ENCODE results near the gene KRT79. TPM values are rescaled to one million over a fixed set of nuclear protein-coding genes. Genes with fewer than 3 reads are reported as not detected.

Gene KRT79
- total and polyA plus RNA-seq, 4 donors = not detected

- no peak for TF ChIP-seq ATF3 (IDR thresholded peaks at IDR 0.05)
- no peak for TF ChIP-seq RAD21 (IDR thresholded peaks at IDR 0.05)
- TF ChIP-seq TAF1 (conservative IDR thresholded peaks at IDR 0.05) = no peak
- no peak for TF ChIP-seq HNF4A (conservative IDR thresholded peaks at IDR 0.05)
- TF ChIP-seq GABPA (IDR thresholded peaks at IDR 0.05 in 1 of 2, conservative IDR thresholded peaks at IDR 0.05 in 1 of 2) = no peak
- TF ChIP-seq ZBTB33 (IDR thresholded peaks at IDR 0.05) = no peak
- no peak for TF ChIP-seq EGR1 (IDR thresholded peaks at IDR 0.05; ENCODE audit: low read depth in 2 of 2)
- TF ChIP-seq SP1 (IDR thresholded peaks at IDR 0.05) = no peak
- TF ChIP-seq FOXA2 (IDR thresholded peaks at IDR 0.05) = no peak
- no peak for TF ChIP-seq CTCF (IDR thresholded peaks at IDR 0.05; ENCODE audit: low read depth, low read length, missing input control)
- TF ChIP-seq MAX (IDR thresholded peaks at IDR 0.05) = no peak
- no peak for TF ChIP-seq REST (IDR thresholded peaks at IDR 0.05)
- no peak for TF ChIP-seq FOXA1 (IDR thresholded peaks at IDR 0.05)
- TF ChIP-seq YY1 (IDR thresholded peaks at IDR 0.05) = no peak
- TF ChIP-seq JUND (IDR thresholded peaks at IDR 0.05) = no peak
These were observed 20.8 kb downstream of the KRT79 start for GRCh38 chr12:52813203-52813819.

GRCh38 chr12:52812749-52813148, 21.4 kb downstream of the KRT79 start:
- Histone ChIP-seq H3K27me3 (ENCODE audit: control insufficient read depth in 4 of 4, insufficient read depth in 4 of 4, low read length in 3 of 4) (peaks cover 0 to 6% (median under 1%) of the 10 kb centered on the region in 4 donors), H3K4me3 (ENCODE audit: low read depth in 1 of 3, low read length in 3 of 3) (no peak overlapping the region), H3K27ac (ENCODE audit: low read depth in 1 of 2, low read length in 2 of 2) (no peak overlapping the region), H3K9ac (ENCODE audit: low read depth in 1 of 2, low read length in 2 of 2) (no peak overlapping the region), H3K9me3 (ENCODE audit: control insufficient read depth in 4 of 4, low read length in 3 of 4) (no peaks in the 10 kb centered on the region), H3K4me1 (ENCODE audit: control insufficient read depth in 4 of 4, insufficient read depth in 4 of 4, low read length in 3 of 4) (no peaks in the 10 kb centered on the region), H3K36me3 (ENCODE audit: control insufficient read depth in 4 of 4, insufficient read depth in 3 of 4, low read depth in 1 of 4, low read length in 3 of 4) (no peaks in the 10 kb centered on the region)
- 63% methylated on average over 3 of the region's 3 CpGs for WGBS
- no peak for TF ChIP-seq RXRA (IDR thresholded peaks at IDR 0.05)
- TF ChIP-seq HNF4A (conservative IDR thresholded peaks at IDR 0.05) = no peak
- TF ChIP-seq TAF1 (conservative IDR thresholded peaks at IDR 0.05) = no peak
- TF ChIP-seq EGR1 (IDR thresholded peaks at IDR 0.05; ENCODE audit: low read depth in 2 of 2) = no peak
- no peak for TF ChIP-seq FOXA1 (IDR thresholded peaks at IDR 0.05)
- TF ChIP-seq HNF4G (IDR thresholded peaks at IDR 0.05) = no peak
- TF ChIP-seq YY1 (IDR thresholded peaks at IDR 0.05) = no peak
- TF ChIP-seq ZBTB33 (IDR thresholded peaks at IDR 0.05) = no peak
- no peak for TF ChIP-seq CTCF (IDR thresholded peaks at IDR 0.05; ENCODE audit: low read depth, low read length, missing input control)
- TF ChIP-seq ATF3 (IDR thresholded peaks at IDR 0.05) = no peak
- TF ChIP-seq FOXA2 (IDR thresholded peaks at IDR 0.05) = no peak
- TF ChIP-seq MAX (IDR thresholded peaks at IDR 0.05) = no peak
- no peak for TF ChIP-seq SP1 (IDR thresholded peaks at IDR 0.05)
- no peak for DNase-seq (ENCODE audit: low spot score)

More at GRCh38 chr12:52813203-52813819, 20.8 kb downstream of the KRT79 start:
- DNase-seq (ENCODE audit: low spot score) = no peak
- Histone ChIP-seq H3K9me3 (ENCODE audit: control insufficient read depth in 4 of 4, low read length in 3 of 4) (no peaks in the 10 kb centered on the region), H3K27me3 (ENCODE audit: control insufficient read depth in 4 of 4, insufficient read depth in 4 of 4, low read length in 3 of 4) (peaks cover 0 to 6% (median 0%) of the 10 kb centered on the region in 4 donors), H3K4me1 (ENCODE audit: control insufficient read depth in 4 of 4, insufficient read depth in 4 of 4, low read length in 3 of 4) (no peaks in the 10 kb centered on the region), H3K27ac (ENCODE audit: low read depth in 1 of 2, low read length in 2 of 2) (no peak overlapping the region), H3K4me3 (ENCODE audit: low read depth in 1 of 3, low read length in 3 of 3) (no peak overlapping the region), H3K9ac (ENCODE audit: low read depth in 1 of 2, low read length in 2 of 2) (no peak overlapping the region), H3K36me3 (ENCODE audit: control insufficient read depth in 4 of 4, insufficient read depth in 3 of 4, low read depth in 1 of 4, low read length in 3 of 4) (no peaks in the 10 kb centered on the region)
- WGBS = 84% methylated on average over 10 of the region's 10 CpGs
